ENCODE data around the gene HMGXB3.

DNA sequence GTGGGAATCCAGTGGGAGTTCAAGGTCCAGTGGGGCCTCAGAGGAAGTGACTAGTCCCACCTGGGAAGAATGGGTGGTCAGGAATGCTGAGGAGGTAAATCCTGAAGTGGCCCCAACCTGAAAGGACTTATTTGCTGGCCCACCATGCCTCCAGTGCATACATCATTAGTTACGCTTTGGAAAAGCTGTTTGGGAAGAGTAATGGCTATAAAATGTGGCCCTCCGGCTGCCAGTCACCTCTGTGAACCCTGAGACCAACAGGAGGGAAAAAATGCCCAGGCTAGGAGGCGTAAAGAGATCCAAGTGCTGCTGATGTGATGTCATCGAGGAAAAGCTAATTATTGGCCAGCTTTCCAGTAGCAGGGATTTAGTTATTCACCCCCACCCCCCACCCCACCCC is 42.7 kb upstream of the HMGXB3 start:
- no peak for TF ChIP-seq CTCF (IDR thresholded peaks at IDR 0.05)
- no peak for TF ChIP-seq POLR2A (IDR thresholded peaks at IDR 0.05)
